AG10803 (cell line): Measurements from ENCODE around the gene IRAK1BP1.

Experiments used
- DNase-seq: peaks from one replicate; pipeline ENCODE4 v3.0.0; 2010; ENCODE audit warnings: low read depth
- H3K4me3 ChIP-seq: 2 replicates; pipeline ENCODE4 v1.5.1; 2011; ENCODE audit warnings: mild to moderate bottlenecking, low read length, control low read depth
- TF ChIP-seq, protein P1 (sequence below): conservative IDR thresholded peaks from 2 replicates; pipeline ENCODE4 v1.5.1; 2011; ENCODE audit warnings: mild to moderate bottlenecking, low read length, control low read depth, inconsistent platforms

The IRAK1BP1 gene, protein sequence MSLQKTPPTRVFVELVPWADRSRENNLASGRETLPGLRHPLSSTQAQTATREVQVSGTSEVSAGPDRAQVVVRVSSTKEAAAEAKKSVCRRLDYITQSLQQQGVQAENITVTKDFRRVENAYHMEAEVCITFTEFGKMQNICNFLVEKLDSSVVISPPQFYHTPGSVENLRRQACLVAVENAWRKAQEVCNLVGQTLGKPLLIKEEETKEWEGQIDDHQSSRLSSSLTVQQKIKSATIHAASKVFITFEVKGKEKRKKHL

DNA sequence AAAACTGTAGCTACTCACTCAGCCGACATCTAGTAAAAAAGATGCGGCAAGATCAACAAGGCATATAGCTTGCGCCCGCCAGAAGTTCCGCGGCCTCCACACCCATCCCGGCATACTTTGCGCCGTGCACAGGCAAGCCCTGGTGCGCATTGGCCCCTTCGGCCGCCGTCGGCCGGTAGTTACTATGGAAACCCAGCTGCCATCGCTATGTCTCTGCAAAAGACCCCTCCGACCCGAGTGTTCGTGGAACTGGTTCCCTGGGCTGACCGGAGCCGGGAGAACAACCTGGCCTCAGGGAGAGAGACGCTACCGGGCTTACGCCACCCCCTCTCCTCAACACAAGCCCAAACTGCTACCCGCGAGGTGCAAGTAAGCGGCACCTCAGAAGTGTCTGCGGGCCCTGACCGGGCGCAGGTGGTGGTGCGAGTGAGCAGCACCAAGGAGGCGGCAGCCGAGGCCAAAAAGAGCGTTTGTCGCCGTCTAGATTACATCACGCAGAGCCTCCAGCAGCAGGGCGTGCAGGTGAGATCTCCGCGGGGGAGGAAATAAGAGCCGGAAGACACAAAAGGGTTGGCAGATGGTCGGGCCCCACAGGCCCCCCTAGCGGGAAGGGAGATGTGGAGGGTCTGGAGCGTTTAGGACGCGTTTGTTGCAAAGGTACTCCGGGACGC is at the start of gene IRAK1BP1:
TSS of gene IRAK1BP1 (plus strand) at position 182 of the 671 bp plus-strand sequence. CDS start at position 208, 26 bp downstream.
- H3K4me3 ChIP-seq = peak within 1 kb of the TSS; percentile 95
- DNase-seq = peak; percentile 70
- TF ChIP-seq, protein P1, sequence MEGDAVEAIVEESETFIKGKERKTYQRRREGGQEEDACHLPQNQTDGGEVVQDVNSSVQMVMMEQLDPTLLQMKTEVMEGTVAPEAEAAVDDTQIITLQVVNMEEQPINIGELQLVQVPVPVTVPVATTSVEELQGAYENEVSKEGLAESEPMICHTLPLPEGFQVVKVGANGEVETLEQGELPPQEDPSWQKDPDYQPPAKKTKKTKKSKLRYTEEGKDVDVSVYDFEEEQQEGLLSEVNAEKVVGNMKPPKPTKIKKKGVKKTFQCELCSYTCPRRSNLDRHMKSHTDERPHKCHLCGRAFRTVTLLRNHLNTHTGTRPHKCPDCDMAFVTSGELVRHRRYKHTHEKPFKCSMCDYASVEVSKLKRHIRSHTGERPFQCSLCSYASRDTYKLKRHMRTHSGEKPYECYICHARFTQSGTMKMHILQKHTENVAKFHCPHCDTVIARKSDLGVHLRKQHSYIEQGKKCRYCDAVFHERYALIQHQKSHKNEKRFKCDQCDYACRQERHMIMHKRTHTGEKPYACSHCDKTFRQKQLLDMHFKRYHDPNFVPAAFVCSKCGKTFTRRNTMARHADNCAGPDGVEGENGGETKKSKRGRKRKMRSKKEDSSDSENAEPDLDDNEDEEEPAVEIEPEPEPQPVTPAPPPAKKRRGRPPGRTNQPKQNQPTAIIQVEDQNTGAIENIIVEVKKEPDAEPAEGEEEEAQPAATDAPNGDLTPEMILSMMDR = 0 out of 2 replicates have a peak, but pooled peaks have one; percentile 14

DNA sequence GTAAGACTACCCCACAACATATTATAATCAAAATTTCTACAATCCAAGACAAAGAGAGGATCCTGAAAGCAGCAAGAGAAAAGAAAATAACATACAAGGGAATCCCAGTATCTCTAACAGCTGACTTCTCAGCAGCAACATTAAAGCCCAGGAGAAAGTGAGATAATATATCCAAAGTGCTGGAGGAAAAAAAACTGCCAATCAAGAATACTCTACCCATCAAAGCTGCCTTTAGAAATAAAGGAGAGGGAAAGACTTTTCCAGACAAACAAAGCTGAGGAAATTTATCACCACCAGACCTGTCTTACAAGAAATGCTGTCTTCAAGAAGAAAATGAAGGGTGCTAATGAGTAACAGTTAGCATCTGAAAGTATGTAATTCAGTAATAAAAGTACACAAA is 43.3 kb upstream of the IRAK1BP1 start:
- no peak overlapping the region for H3K4me3 ChIP-seq
- no peak for DNase-seq
- TF ChIP-seq, protein P1 = no peak

DNA sequence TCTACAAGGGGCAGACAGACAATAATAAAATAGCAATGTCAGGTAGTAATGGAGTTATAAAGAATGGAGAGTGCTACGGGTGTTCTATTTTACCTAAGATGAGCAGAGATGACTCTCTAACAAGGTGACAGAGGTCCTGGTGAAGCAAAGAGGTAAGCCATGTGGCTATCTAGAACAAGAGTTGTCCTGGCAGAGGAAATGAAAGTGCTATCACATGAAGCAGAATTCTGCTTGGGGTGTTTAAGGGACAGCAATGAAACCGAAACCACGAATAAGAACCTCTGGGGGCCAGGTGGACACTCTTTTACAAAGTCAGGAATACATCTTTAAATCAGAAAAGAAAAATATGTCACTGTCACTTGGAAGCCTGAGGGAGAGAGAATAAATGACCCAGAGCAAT is 37.9 kb upstream of the IRAK1BP1 start:
- DNase-seq = no peak
- TF ChIP-seq, protein P1 = no peak
- no peak overlapping the region for H3K4me3 ChIP-seq

DNA sequence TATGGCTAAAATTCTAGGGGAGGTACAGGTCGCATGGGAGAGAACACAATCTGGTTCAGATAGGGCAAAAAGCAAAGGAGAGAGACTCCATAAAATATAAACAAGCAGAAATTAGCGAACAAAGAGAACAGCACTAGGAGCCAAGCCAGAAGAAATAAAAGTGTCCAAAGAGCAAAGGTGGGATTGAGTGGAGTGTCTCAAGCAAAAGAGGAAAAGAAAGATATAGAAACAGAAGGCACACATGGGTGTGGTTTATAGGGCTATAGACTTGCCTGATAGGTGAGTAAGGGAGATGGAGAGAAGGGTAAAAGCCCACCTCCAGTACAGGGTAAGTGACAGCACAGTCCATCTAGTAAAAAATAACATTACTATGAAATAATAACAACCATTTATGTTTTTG is 36.5 kb upstream of the IRAK1BP1 start:
- TF ChIP-seq, protein P1 = no peak
- DNase-seq = no peak
- no peak overlapping the region for H3K4me3 ChIP-seq

DNA sequence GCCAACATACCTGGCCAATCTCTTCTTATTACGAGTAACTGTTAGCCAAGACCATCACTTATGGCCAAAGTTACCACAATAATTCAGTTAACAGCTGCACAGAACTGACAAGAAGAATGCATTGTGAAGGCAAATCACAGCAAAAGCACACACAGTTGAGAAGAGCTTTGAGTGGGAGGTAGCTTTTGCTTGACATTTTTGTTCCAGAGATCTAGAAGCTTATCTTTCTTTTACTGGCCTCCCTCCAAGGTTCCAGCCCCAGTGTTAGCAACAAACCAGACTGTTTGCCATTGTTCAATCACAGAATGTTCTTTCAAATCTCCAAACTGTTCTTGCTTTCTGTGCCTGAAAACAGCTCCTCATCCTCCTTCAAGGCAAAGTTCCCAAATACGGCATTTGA is 35.9 kb upstream of the IRAK1BP1 start:
- TF ChIP-seq, protein P1 = no peak
- no peak for DNase-seq
- H3K4me3 ChIP-seq = no peak overlapping the region

DNA sequence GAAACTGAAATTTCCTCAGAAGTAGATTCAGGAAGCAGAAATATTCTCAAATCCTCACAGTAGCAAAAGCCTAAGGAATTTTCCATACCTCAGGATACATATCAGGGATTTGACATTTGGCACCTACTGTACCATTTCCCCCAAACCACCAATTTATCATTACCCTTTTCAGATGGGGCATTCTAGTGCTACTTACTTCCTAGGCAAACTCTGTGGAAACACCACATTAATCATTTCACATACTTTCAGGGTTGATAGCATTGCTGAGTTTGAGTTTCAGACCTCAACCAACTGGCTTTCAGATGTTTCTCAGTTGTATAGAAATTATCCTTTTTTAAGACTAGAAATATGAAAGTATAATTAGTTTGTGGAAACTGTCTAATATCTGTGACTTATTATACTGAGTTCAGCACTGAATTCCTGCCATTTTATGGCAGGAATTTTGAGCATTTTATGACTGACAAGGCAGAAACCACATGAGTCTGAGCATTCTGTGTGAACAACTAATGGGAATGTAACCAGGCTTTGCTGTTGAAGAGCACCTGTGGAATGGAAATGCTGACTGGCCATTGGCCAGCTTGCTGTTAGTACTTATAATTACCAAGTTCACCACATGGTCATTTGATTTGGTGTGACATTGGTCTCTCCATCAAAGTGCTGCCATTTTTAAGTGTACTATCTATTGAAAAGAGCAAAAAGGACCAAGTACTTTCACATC is 35.1 kb upstream of the IRAK1BP1 start:
- DNase-seq = no peak
- H3K4me3 ChIP-seq = no peak overlapping the region
- TF ChIP-seq, protein P1 = no peak
